Myocyte (in vitro differentiated cells): ENCODE data around the gene TRMT11. TPM values are rescaled to one million over a fixed set of nuclear protein-coding genes. Genes with fewer than 3 reads are reported as not detected.
"Not testable (repeated sequence)": the region's sequence is repeated elsewhere in the genome, so short reads cannot be mapped to it uniquely, and the experiment has no call there.

Source experiments
- DNase-seq: peaks from one replicate; pipeline ENCODE4 v3.0.0-alpha.2; 2012; ENCODE audit warnings: low read depth
- total RNA-seq: library from RNA; depleted of rRNA; stranded (reverse); fragments of >200 nt; gene quantifications from 2 replicates; pipeline ENCODE4 v1.2.3, GENCODE V29; 2014

TRMT11 gene
- total RNA-seq, 1 donor from 2014 or later, result 23.4 TPM

DNA sequence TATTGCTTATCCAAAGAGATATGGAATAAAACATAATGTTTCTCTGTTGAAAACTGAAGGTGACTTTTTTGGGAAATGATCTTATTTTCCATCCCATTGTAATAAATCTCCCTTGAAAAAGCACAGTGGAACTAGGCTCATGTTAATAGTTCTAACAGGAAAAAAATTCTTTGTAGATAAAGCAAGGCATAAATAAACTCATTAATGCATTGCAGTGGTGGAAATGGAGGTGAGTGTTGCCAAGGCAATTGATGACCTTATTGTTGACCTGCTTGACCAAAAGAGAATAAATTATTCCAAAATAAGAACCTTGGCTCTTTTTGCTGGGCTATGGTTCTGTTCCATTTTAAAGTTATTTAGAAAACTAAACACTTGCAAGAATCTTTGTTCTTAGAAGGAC, 55.2 kb downstream of the TRMT11 start:
- DNase-seq, result no peak

DNA sequence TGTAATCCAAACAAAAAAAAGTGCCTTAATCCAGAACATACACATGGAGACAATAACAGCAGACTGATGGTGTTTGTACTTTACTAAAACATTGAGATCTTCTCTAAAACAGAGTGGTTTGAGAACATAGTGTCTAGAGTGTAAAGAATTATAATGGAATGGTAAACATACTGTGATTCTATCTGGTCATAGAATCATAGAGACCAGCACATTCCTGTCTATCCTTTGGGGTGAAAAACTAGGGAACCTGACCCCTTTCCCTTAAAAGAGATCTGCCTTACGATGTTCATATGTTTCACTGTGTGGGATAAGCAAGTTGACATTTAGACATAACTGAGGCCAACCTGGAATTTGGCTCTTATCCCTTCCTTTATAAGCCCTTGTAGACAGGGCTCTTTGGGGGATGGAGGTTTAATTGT, 55.7 kb downstream of the TRMT11 start:
- DNase-seq, result no peak

- no peak for DNase-seq
Observed at GRCh38 chr6:126047648-126048047, 61.3 kb downstream of the TRMT11 start.

DNA sequence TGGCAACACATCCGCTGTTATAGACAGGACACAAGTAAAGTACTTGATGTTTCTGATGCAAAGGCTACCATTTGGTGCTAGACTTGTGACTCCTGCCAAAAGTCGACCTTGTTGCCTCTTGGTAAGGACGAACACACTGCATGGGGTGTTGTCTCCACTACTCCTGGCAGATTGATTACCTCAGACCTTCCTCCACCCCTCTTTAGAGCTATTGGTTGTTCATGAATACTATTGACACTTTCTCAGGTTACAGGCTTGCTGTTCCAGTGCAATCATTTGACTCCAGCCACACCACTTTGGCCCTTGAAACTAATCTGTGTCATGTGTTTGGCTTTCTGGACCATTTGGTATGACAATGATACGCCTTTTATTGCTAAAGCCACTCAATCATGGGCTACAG, 62.3 kb downstream of the TRMT11 start:
- no peak for DNase-seq

GRCh38 chr6:126050795-126051194, 64.5 kb downstream of the TRMT11 start:
- no peak for DNase-seq

GRCh38 chr6:126051791-126052190, 65.5 kb downstream of the TRMT11 start:
- no peak for DNase-seq

- no peak for DNase-seq
Observed at GRCh38 chr6:126052485-126052884, 66.1 kb downstream of the TRMT11 start.

DNA sequence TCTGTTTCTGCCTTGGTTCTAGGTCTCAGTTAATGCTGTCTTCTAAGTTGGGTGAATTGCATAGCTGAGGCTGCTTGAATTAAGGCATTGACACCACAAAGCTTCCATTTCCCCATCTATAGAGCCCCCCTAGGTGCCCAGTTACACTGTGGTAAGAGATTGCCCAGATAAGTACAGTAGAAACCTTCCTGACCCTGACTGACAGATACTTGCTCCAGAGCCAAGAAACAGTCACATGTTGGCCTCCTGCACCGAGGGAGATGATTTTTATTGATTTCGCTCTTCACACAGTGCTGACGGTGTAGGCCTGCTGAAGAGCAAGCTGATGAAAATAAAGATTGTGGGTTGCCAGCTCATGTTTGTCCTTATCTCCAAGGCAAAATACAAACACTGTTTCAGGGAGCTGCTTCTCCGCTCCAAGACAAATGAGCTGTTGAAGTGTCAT, 67.9 kb downstream of the TRMT11 start:
- DNase-seq, result no peak

DNA sequence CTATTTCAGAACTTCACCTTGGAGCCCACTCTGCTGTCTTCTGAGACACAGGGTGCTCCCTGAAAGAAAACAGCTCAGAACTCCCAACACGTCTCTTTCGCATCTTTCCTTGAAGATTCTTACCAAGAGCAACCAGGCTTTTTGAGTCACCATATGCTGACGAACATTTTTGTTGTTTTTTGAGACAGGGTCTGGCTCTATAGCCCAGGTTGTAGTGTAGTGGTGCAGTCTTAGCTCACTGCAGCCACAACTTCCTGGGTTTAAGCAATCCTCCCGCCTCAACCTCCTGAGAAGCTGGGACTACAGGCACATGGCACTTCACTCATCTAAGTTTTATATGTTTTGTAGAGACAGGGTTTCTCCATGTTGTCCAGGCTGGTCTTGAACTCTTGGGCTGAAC, 68.5 kb downstream of the TRMT11 start:
- no peak for DNase-seq

DNA sequence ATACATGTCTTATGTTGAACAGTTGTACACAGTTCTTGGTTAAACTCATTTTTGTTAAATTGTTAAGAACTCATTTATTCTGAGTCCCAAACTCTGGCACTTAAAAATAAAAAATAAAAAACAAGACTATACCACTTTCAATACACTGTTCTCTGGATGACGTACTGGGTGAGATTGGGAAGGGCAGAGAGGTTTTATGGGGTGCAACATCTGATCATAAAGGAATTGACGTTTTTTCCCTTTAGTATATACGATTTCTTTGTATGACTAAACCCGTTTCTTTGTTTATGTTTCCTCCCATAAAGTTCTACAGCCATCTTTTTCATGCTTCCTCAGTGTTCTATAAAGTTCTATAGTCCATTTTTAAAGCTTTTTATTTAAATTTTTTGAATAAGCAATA, 69.1 kb downstream of the TRMT11 start:
- DNase-seq, result no peak

GRCh38 chr6:126056355-126057004, 70.1 kb downstream of the TRMT11 start:
- no peak for DNase-seq

GRCh38 chr6:126058085-126058484, 71.7 kb downstream of the TRMT11 start:
- DNase-seq, result not testable (repeated sequence)

- DNase-seq, result no peak
Observed at GRCh38 chr6:126060400-126060799, 74.1 kb downstream of the TRMT11 start.

DNA sequence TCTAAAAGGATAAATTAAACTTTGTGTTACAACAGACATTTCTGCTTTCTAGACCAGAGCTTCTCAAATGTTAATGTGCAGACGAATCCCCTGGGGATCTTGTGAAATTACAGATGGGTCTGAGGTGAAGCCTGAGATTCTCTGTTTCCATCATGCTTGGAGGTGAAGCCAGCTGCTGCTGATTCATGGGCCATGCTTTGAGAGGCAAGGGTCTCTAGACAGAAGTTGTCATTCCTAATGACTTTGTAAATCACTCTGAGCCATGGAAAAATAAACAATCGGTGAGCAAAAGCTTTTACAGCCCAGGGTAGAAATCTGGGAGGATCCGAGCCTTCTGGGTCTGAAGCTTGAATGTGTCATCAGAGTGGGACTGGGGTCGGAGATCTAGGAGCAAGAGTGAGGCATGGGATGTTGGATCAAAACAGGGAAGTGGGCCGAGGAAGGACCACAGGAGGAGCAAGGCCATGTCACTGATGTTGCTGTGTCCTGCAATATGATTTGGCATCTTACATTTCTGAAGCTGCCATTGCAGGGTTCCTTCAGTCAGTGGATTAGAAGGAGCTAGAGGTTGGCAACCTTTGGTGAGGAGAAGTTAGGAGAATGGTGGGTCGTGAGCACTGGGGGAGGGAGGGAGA, 77.3 kb downstream of the TRMT11 start:
- DNase-seq, result peak; percentile 41

DNA sequence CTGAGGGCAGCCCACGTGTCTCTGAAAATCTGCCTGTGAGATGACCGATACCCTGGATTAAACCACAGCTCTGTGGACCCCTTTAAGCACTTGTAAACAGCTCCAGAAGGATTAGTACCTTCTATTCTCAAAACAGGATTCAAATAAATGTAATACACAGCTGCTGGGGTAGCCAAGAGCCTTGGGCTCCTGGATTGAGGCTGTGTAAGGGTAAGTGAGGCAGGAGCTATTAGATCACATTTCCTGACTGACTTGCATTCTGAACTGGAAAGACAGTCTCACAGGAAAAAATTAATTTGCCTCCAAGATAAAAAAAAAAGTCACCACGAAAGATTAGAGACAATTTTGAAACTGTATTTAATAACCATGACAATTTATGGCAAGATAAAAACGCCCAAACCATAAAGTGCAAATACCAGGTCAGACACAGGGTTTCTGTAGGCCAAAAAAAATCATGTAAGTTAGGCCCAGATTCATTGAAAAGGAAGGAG, 78.0 kb downstream of the TRMT11 start:
- DNase-seq, result no peak

DNA sequence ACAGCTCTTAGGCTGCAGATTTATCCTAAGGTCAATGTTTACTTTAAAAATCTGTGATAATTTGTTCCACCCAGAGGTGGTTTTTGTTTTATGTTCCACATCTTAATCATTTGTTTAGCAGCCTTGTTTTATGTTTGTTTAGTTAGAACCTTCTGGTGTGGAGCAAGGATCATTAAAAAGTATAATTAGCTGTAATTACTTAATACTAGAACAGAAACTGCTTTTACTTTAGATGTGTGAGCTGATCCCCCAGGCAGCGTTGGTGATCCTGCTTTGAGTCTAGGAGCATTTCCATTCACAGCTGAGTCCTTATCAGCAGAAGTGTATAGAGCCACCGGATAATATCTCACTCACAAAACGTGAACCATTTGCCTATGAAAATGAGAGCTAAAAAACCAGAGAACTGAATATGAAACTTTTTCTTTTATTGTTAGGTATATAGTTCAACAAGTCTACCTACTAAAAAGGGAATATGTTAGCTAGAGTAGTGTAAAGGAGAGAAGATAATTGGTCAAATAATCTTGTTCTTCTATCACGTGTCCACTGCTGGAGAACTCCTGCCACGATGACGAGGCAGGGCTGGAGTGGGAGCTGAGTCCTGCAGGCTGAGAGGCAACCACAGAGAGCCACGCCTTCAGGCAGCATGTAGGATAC, 78.5 kb downstream of the TRMT11 start:
- peak; percentile 59 for DNase-seq

GRCh38 chr6:126066053-126067048, 80.0 kb downstream of the TRMT11 start:
- no peak for DNase-seq

DNA sequence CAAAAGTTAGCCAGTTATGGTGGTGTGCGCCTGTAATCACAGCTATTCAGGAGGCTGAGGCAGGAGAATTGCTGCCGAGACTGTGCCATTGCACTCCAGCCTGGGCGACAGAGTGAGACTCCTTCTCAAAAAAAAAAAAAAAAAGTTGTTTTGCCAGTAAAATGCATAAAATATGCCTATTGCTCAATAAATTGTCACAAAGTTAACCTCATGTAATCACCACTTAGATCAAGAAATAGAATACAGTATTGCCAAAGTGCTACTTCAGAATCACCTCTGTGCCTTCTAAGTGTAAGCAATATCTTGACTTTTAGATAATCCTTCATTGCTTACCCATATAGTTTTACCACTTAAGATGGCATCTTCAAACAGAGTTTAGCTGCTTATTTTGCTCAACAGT, 80.7 kb downstream of the TRMT11 start:
- DNase-seq, result no peak

GRCh38 chr6:126069449-126069848, 83.1 kb downstream of the TRMT11 start:
- DNase-seq, result no peak

DNA sequence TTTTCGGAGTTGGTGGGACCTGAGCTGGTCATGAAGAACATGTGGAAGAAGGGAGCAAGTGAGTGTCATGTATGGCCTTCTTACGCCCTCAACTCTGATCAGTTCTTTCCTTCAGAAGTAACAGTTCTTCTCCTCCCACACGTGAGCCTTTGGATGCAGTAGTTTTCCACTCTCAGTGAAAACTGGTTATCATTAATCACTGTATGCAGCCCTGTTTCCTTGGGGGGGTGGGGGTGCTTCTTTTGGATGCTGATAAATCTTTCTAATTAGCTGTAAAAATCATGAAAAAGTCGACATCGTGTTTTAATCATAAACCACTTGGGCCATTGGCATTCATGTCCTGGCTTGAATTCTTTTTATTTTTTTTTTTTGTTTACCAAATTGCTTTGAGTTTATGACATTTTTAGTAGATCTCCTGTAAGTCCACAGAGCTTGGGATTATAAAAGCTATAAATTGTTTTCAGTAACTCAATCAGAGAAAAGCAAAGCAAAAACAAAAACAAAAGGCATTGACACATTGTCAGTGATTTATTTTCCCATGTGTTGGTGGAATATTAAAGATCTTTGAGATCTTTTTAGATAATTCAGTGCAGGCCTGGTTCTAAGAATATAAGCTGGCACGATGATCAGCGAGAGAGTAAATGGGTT, 84.8 kb downstream of the TRMT11 start:
- no peak for DNase-seq

- DNase-seq, result no peak
Observed at GRCh38 chr6:126072172-126072571, 85.8 kb downstream of the TRMT11 start.
